ENCODE measurements around the gene LARP1B. TPM values are rescaled to one million over a fixed set of nuclear protein-coding genes. Genes with fewer than 3 reads are reported as not detected.
A peak's percentile ranks its signal among the peaks of the same experiment; 100 is the strongest.

The LARP1B gene
- total RNA-seq, 1 experiment from 2014 or later: 17.3 TPM

GRCh38 chr4:128107766-128108165 lies 46.7 kb downstream of the LARP1B start:
- TF ChIP-seq POLR2AphosphoS5 (IDR thresholded peaks at IDR 0.05; ENCODE audit: low read depth, low read length) (no peak), REST (IDR thresholded peaks at IDR 0.05; ENCODE audit: insufficient read depth in 1 of 2, low read depth in 2 of 2, low read length in 1 of 2) (no peak), SIN3A (IDR thresholded peaks at IDR 0.05; ENCODE audit: borderline replicate concordance, insufficient read depth, low read depth, low read length) (no peak), CTCF (IDR thresholded peaks at IDR 0.05) (no peak), TCF7L2 (IDR thresholded peaks at IDR 0.05; ENCODE audit: low read depth, low read length) (no peak)
- Histone ChIP-seq H3K4me1 (ENCODE audit: control insufficient read depth, insufficient read depth, low read length) (no peaks in the 10 kb centered on the region), H3K9me3 (ENCODE audit: control insufficient read depth, insufficient read depth, low read depth, low read length) (no peaks in the 10 kb centered on the region), H3K27me3 (ENCODE audit: control insufficient read depth, insufficient read depth, low read length) (no peaks in the 10 kb centered on the region), H3K27ac (ENCODE audit: low read length) (no peak overlapping the region), H3K36me3 (ENCODE audit: control insufficient read depth, insufficient read depth, low read length) (0 out of 2 replicates have a peak, but pooled peaks cover 4% of the 10 kb centered on the region), H3K4me3 (ENCODE audit: low read depth in 2 of 2, low read length in 2 of 2) (no peak overlapping the region)
- ATAC-seq (no peak), DNase-seq (ENCODE audit: low read depth, low spot score) (no peak)
- CTCF ChIA-PET: no interaction called here
- in situ Hi-C loops (cut with HindIII; ENCODE audit: low pct_unique_long_range_greater_than_20kb, low sequenced_read_pairs): no loop called here
- BruUV-seq (replicated peaks): TSS peak; percentile 62
- POLR2A ChIA-PET: no interaction called here
- intact Hi-C loops (cut with micrococcal nuclease; ENCODE audit: unreplicated experiment): no loop called here

GRCh38 chr4:128123036-128123435 lies 61.9 kb downstream of the LARP1B start:
- ATAC-seq (no peak), DNase-seq (ENCODE audit: low read depth, low spot score) (no peak)
- Histone ChIP-seq H3K27me3 (ENCODE audit: control insufficient read depth, insufficient read depth, low read length) (no peaks in the 10 kb centered on the region), H3K9me3 (ENCODE audit: control insufficient read depth, insufficient read depth, low read depth, low read length) (no peaks in the 10 kb centered on the region), H3K36me3 (ENCODE audit: control insufficient read depth, insufficient read depth, low read length) (no peaks in the 10 kb centered on the region), H3K4me1 (ENCODE audit: control insufficient read depth, insufficient read depth, low read length) (no peaks in the 10 kb centered on the region), H3K27ac (ENCODE audit: low read length) (no peak overlapping the region), H3K4me3 (ENCODE audit: low read depth in 2 of 2, low read length in 2 of 2) (no peak overlapping the region)
- BruUV-seq (replicated peaks): no TSS peak
- ChIA-PET CTCF (no interaction called here), POLR2A (no interaction called here)
- in situ Hi-C loops (cut with HindIII; ENCODE audit: low pct_unique_long_range_greater_than_20kb, low sequenced_read_pairs): no loop called here
- intact Hi-C loops (cut with micrococcal nuclease; ENCODE audit: unreplicated experiment): no loop called here
- no peak for TF ChIP-seq CTCF (IDR thresholded peaks at IDR 0.05)
- TF ChIP-seq SIN3A (IDR thresholded peaks at IDR 0.05; ENCODE audit: borderline replicate concordance, insufficient read depth, low read depth, low read length): no peak
- no peak for TF ChIP-seq POLR2AphosphoS5 (IDR thresholded peaks at IDR 0.05; ENCODE audit: low read depth, low read length)
- no peak for TF ChIP-seq TCF7L2 (IDR thresholded peaks at IDR 0.05; ENCODE audit: low read depth, low read length)
- no peak for TF ChIP-seq REST (IDR thresholded peaks at IDR 0.05; ENCODE audit: insufficient read depth in 1 of 2, low read depth in 2 of 2, low read length in 1 of 2)

All from Panc1 (cell line).